ENCODE measurements around the gene RNF20. TPM values are rescaled to one million over a fixed set of nuclear protein-coding genes. Genes with fewer than 3 reads are reported as not detected.

The RNF20 gene
- total RNA-seq, 1 experiment from 2014 or later: 37.6 TPM

GRCh38 chr9:101585740-101586139, 52.1 kb downstream of the RNF20 start:
- CTCF ChIA-PET: no interaction called here
- no peak overlapping the region for H2AFZ ChIP-seq (ENCODE audit: low read depth, low read length, poor library complexity, severe bottlenecking)
- intact Hi-C loops (cut with micrococcal nuclease): no loop called here

GRCh38 chr9:101586651-101587050, 53.0 kb downstream of the RNF20 start:
- H3K27ac ChIP-seq (ENCODE audit: low read depth, low read length): no peak overlapping the region
- no peak overlapping the region for H3K4me3 ChIP-seq (replicated peaks in 1 of 2; ENCODE audit: low read depth in 1 of 2, low read length in 2 of 2)
- peaks cover 0 to 12% of the 10 kb centered on the region in 2 experiments; a peak in 2 of 4 replicates for H3K4me1 ChIP-seq (ENCODE audit: control insufficient read depth in 1 of 2, insufficient read depth in 2 of 2, low read length in 2 of 2)
- ATAC-seq (peak; percentile 25; the same call in 1 of the 2 replicates), DNase-seq (ENCODE audit: low read depth, low spot score) (no peak)
- RAD21 ChIA-PET (ENCODE audit: low non-redundant PET in 1 of 2, low total read pairs in 2 of 2, uncharacterized antibody in 2 of 2, unreplicated experiment in 2 of 2): no interaction called here
- no peak overlapping the region for H2AFZ ChIP-seq (ENCODE audit: low read depth, low read length, poor library complexity, severe bottlenecking)
- no peaks in the 10 kb centered on the region for H3K9me3 ChIP-seq (ENCODE audit: control insufficient read depth in 1 of 2, insufficient read depth in 1 of 2, low read depth in 1 of 2, low read length in 2 of 2)
- no peaks in the 10 kb centered on the region for H4K20me1 ChIP-seq (ENCODE audit: insufficient read depth)
- no peaks in the 10 kb centered on the region for H3K27me3 ChIP-seq (ENCODE audit: insufficient read depth, low read length)
- no peaks in the 10 kb centered on the region for H3K36me3 ChIP-seq (ENCODE audit: control insufficient read depth in 1 of 2, insufficient read depth in 2 of 2, low read length in 2 of 2)
- H3K9ac ChIP-seq (ENCODE audit: low read length): no peak overlapping the region
- no peaks in the 10 kb centered on the region for H3K79me2 ChIP-seq (ENCODE audit: insufficient read depth, low read length)
- intact Hi-C loops (cut with micrococcal nuclease): no loop called here
- no TSS peak for BruUV-seq (replicated peaks)
- TF ChIP-seq ELF1 (IDR thresholded peaks at IDR 0.05; ENCODE audit: borderline replicate concordance, low read depth): no peak
- TF ChIP-seq, protein P1, sequence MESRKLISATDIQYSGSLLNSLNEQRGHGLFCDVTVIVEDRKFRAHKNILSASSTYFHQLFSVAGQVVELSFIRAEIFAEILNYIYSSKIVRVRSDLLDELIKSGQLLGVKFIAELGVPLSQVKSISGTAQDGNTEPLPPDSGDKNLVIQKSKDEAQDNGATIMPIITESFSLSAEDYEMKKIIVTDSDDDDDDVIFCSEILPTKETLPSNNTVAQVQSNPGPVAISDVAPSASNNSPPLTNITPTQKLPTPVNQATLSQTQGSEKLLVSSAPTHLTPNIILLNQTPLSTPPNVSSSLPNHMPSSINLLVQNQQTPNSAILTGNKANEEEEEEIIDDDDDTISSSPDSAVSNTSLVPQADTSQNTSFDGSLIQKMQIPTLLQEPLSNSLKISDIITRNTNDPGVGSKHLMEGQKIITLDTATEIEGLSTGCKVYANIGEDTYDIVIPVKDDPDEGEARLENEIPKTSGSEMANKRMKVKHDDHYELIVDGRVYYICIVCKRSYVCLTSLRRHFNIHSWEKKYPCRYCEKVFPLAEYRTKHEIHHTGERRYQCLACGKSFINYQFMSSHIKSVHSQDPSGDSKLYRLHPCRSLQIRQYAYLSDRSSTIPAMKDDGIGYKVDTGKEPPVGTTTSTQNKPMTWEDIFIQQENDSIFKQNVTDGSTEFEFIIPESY (IDR thresholded peaks at IDR 0.05; ENCODE audit: extremely low read depth, insufficient replicate concordance, low read length): no peak
- no peak for TF ChIP-seq POLR2AphosphoS5 (IDR thresholded peaks at IDR 0.05; ENCODE audit: low read depth, low read length)
- no peak for TF ChIP-seq SIN3A (IDR thresholded peaks at IDR 0.05; ENCODE audit: low read depth)
- no peaks in the 10 kb centered on the region for H3K9me2 ChIP-seq (ENCODE audit: insufficient read depth)
- no peak overlapping the region for H3K4me2 ChIP-seq (ENCODE audit: low read length)
- CTCF ChIA-PET: interaction anchor here (1.0 kb wide), 1 partner anchor 15 kb away, joined by 6 read pairs; no protein-coding TSS in a partner anchor
- POLR2A ChIA-PET: no interaction called here

More at GRCh38 chr9:101585740-101586139, 52.1 kb downstream of the RNF20 start:
- H3K9me2 ChIP-seq (ENCODE audit: insufficient read depth): no peaks in the 10 kb centered on the region
- no peaks in the 10 kb centered on the region for H3K27me3 ChIP-seq (ENCODE audit: insufficient read depth, low read length)
- no TSS peak for BruUV-seq (replicated peaks)
- H3K4me2 ChIP-seq (ENCODE audit: low read length): no peak overlapping the region
- H3K4me3 ChIP-seq (replicated peaks in 1 of 2; ENCODE audit: low read depth in 1 of 2, low read length in 2 of 2): no peak overlapping the region
- H3K27ac ChIP-seq (ENCODE audit: low read depth, low read length): no peak overlapping the region
- no peaks in the 10 kb centered on the region for H3K79me2 ChIP-seq (ENCODE audit: insufficient read depth, low read length)
- ChIA-PET RAD21 (ENCODE audit: low non-redundant PET in 1 of 2, low total read pairs in 2 of 2, uncharacterized antibody in 2 of 2, unreplicated experiment in 2 of 2) (no interaction called here), POLR2A (no interaction called here)
- no peaks in the 10 kb centered on the region for H3K36me3 ChIP-seq (ENCODE audit: control insufficient read depth in 1 of 2, insufficient read depth in 2 of 2, low read length in 2 of 2)
- DNase-seq (ENCODE audit: low read depth, low spot score) (no peak), ATAC-seq (no peak)
- TF ChIP-seq MAX (IDR thresholded peaks at IDR 0.05): no peak
- no peak for TF ChIP-seq YY1 (IDR thresholded peaks at IDR 0.05; ENCODE audit: extremely low read depth, insufficient replicate concordance, low read depth, low read length)
- TF ChIP-seq ATF3 (IDR thresholded peaks at IDR 0.05): no peak
- TF ChIP-seq TCF7L2 (IDR thresholded peaks at IDR 0.05; ENCODE audit: borderline replicate concordance, extremely low read depth, insufficient read depth, insufficient read length): no peak
- H4K20me1 ChIP-seq (ENCODE audit: insufficient read depth): no peaks in the 10 kb centered on the region
- no peaks in the 10 kb centered on the region for H3K9me3 ChIP-seq (ENCODE audit: control insufficient read depth in 1 of 2, insufficient read depth in 1 of 2, low read depth in 1 of 2, low read length in 2 of 2)
- H3K9ac ChIP-seq (ENCODE audit: low read length): no peak overlapping the region
- peaks cover 0 to 12% of the 10 kb centered on the region in 2 experiments; a peak in 2 of 4 replicates for H3K4me1 ChIP-seq (ENCODE audit: control insufficient read depth in 1 of 2, insufficient read depth in 2 of 2, low read length in 2 of 2)
